Measurements from ENCODE around the gene PRSS22.

- TF ChIP-seq CTCF (IDR thresholded peaks at IDR 0.05) = no peak
- no peak for TF ChIP-seq POLR2A (IDR thresholded peaks at IDR 0.05)
Observed at GRCh38 chr16:2857451-2858244, at the start of gene PRSS22.
